GM23248 (cell line): ENCODE data around the gene SCMH1. TPM values are rescaled to one million over a fixed set of nuclear protein-coding genes. Genes with fewer than 3 reads are reported as not detected.

ENCODE experiments used
- DNase-seq: peaks from one replicate; pipeline ENCODE4 v3.0.0-alpha.2; 2015
- H2AFZ ChIP-seq: fragments of 200-600 bp; sonication (generic); 2 replicates; pipeline ENCODE4 v1.6.1; 2016; ENCODE audit warnings: antibody characterized with exemption
- H3F3A ChIP-seq: fragments of 200-600 bp; sonication (generic); 2 replicates; pipeline ENCODE4 v1.6.1; 2016; ENCODE audit warnings: mild to moderate bottlenecking, antibody characterized with exemption, mixed run types; ENCODE audit not compliant: insufficient read depth
- H3K27ac ChIP-seq: fragments of 200-600 bp; sonication (generic); 2 replicates; pipeline ENCODE4 v1.5.1; 2016; ENCODE audit warnings: mild to moderate bottlenecking
- H3K27me3 ChIP-seq: fragments of 200-600 bp; sonication (generic); replicated peaks from 2 replicates; pipeline ENCODE4 v1.6.1; 2016; ENCODE audit warnings: mild to moderate bottlenecking; ENCODE audit not compliant: insufficient read depth
- H3K36me3 ChIP-seq: fragments of 200-600 bp; sonication (generic); 2 replicates; pipeline ENCODE4 v1.6.1; 2016; ENCODE audit warnings: low read depth, mild to moderate bottlenecking
- H3K4me1 ChIP-seq: fragments of 200-600 bp; sonication (generic); 2 replicates; pipeline ENCODE4 v1.6.1; 2016; ENCODE audit warnings: mild to moderate bottlenecking; ENCODE audit not compliant: insufficient read depth
- H3K4me2 ChIP-seq: fragments of 200-600 bp; sonication (generic); one replicate; pipeline ENCODE4 v1.6.1; 2016; ENCODE audit warnings: mild to moderate bottlenecking; ENCODE audit not compliant: unreplicated experiment
- H3K4me3 ChIP-seq: fragments of 200-600 bp; sonication (generic); 2 replicates; pipeline ENCODE4 v1.5.1; 2016; ENCODE audit warnings: mild to moderate bottlenecking
- H3K79me2 ChIP-seq: fragments of 200-600 bp; sonication (generic); 2 replicates; pipeline ENCODE4 v1.6.1; 2016; ENCODE audit warnings: mild to moderate bottlenecking; ENCODE audit not compliant: insufficient read depth
- H3K9ac ChIP-seq: fragments of 200-600 bp; sonication (generic); 2 replicates; pipeline ENCODE4 v1.6.1; 2016; ENCODE audit warnings: mild to moderate bottlenecking
- H3K9me2 ChIP-seq: fragments of 200-600 bp; sonication (generic); 2 replicates; pipeline ENCODE4 v1.6.1; 2016; ENCODE audit warnings: mixed run types, mild to moderate bottlenecking, moderate library complexity; ENCODE audit not compliant: insufficient read depth
- H3K9me3 ChIP-seq: fragments of 200-600 bp; sonication (generic); one replicate; pipeline ENCODE4 v1.6.1; 2017; ENCODE audit warnings: low read depth
- H4K20me1 ChIP-seq: fragments of 200-600 bp; sonication (generic); 2 replicates; pipeline ENCODE4 v1.6.0; 2016; ENCODE audit not compliant: insufficient read depth
- EZH2 ChIP-seq: fragments of 200-600 bp; sonication (generic); IDR thresholded peaks from 2 replicates; pipeline ENCODE4 v1.6.1; 2018; ENCODE audit warnings: antibody characterized with exemption, mild to moderate bottlenecking; ENCODE audit not compliant: insufficient read depth, poor library complexity, severe bottlenecking
- EZH2phosphoT487 ChIP-seq: fragments of 200-600 bp; sonication (generic); IDR thresholded peaks from 2 replicates; pipeline ENCODE4 v1.6.1; 2018; ENCODE audit warnings: antibody characterized with exemption, moderate library complexity, mild to moderate bottlenecking, low read depth; ENCODE audit not compliant: insufficient read depth
- WGBS, 2 experiments: methylation state at CpG; one replicate each; pipeline ENCODE4 v1.1.6; 2015 to 2017; ENCODE audit warnings: low lambda C conversion rate in 2 of 2, low coverage in 1 of 2; ENCODE audit errors: missing lambda C conversion rate in 2 of 2; 5-methylcytosine and 5-hydroxymethylcytosine counted together
- in situ Hi-C: fragments of 300-500 bp; cut with MboI; formaldehyde crosslinking; loops from 2 replicates; pipeline ENCODE4 v1.15.0; 2020
- polyA plus RNA-seq: library from polyadenylated mRNA; unstranded; fragments of >200 nt; fragmentation: Nextera tagmentation; extraction: Ambion mirVana; gene quantifications from 2 replicates; pipeline ENCODE4 v1.2.1, GENCODE V29; 2016
- total RNA-seq: library from RNA; depleted of rRNA; stranded (reverse); fragments of >200 nt; shearing (Covaris generic); gene quantifications from 2 replicates; pipeline ENCODE4 v1.2.3, GENCODE V29; 2014

Gene SCMH1
- total and polyA plus RNA-seq, 2 experiments from 2014 or later = 10.8 to 16.6 TPM

DNA sequence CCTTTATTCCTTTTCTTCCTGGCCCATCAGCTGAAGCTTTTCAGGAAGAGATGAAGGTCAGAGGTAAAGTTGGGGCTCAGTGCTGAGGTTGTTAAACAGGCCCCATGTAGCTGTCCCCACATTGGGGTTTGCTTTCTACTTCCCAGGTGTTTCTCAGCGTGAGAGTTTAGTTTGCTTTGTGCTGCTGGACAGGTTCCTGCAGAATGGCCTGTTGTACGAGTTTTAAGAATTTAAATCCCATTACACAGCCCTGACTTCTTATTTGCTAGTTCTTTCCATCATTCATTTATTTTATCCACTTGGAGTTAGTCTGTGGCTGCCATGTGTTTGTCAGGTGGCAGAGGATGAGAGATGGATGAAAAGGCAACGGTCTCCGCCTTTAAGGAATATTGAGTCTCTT is 243.4 kb downstream of the SCMH1 start:
- Histone ChIP-seq H3K36me3 (peaks cover 62% of the 10 kb centered on the region), H3K27me3 (no peaks in the 10 kb centered on the region), H2AFZ (no peak overlapping the region), H3K4me2 (no peak overlapping the region), H3K9ac (no peak overlapping the region), H3K4me1 (peaks cover 10% of the 10 kb centered on the region), H3K9me3 (no peaks in the 10 kb centered on the region), H3F3A (peaks cover 24% of the 10 kb centered on the region), H3K27ac (no peak overlapping the region), H3K4me3 (no peak overlapping the region), H3K9me2 (no peaks in the 10 kb centered on the region), H4K20me1 (no peaks in the 10 kb centered on the region), H3K79me2 (peaks cover 29% of the 10 kb centered on the region; the same call in 1 of the 2 replicates)
- no peak for DNase-seq
- in situ Hi-C loops = no loop called here
- WGBS, 2 experiments = 97 to 98% methylated on average over 4 of the region's 4 CpGs
- TF ChIP-seq EZH2 (no peak), EZH2phosphoT487 (no peak)

DNA sequence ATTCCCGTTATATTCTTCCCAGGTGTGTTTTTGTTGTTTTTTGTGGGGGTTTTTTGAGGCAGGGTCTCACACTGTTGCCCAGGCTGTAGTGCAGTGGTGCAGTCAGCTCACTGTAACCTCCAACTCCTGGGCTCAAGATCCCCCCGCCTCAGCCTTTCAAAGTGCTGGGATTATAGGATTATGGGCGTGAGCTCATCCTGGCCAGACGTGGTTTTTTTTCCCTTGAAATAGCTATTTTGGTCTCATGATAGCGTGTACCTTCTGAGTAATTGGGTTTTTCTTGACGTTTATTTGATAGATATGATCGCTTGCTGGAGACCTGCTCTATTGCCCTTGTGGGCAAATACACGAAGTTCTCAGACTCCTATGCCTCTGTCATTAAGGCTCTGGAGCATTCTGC is 245.0 kb downstream of the SCMH1 start:
- in situ Hi-C loops = no loop called here
- H3K79me2 ChIP-seq = peaks cover 37% of the 10 kb centered on the region; the same call in 1 of the 2 replicates
- 93 to 94% methylated on average over 8 of the region's 8 CpGs for whole genome bisulfite sequencing, 2 experiments

GRCh38 chr1:40989066-40989465 is 253.0 kb downstream of the SCMH1 start:
- Histone ChIP-seq H3K4me1 (peaks cover 8% of the 10 kb centered on the region), H3K27me3 (no peaks in the 10 kb centered on the region), H3K4me2 (no peak overlapping the region), H3K9me2 (no peaks in the 10 kb centered on the region), H4K20me1 (no peaks in the 10 kb centered on the region), H3K36me3 (peaks cover 64% of the 10 kb centered on the region), H3K4me3 (no peak overlapping the region), H3K9ac (no peak overlapping the region), H3F3A (peaks cover 11% of the 10 kb centered on the region), H3K27ac (no peak overlapping the region), H2AFZ (no peak overlapping the region), H3K79me2 (peaks cover 36% of the 10 kb centered on the region), H3K9me3 (no peaks in the 10 kb centered on the region)
- no peak for TF ChIP-seq EZH2phosphoT487
- no peak for TF ChIP-seq EZH2
- in situ Hi-C loops = no loop called here
- WGBS, 2 experiments = 98 to 99% methylated on average over 5 of the region's 5 CpGs
- no peak for DNase-seq

More for the DNA sequence above, 245.0 kb downstream of the SCMH1 start:
- Histone ChIP-seq H3K9me3 (no peaks in the 10 kb centered on the region), H3K27ac (no peak overlapping the region), H3K4me3 (no peak overlapping the region), H3K27me3 (no peaks in the 10 kb centered on the region), H2AFZ (no peak overlapping the region), H3F3A (peaks cover 10% of the 10 kb centered on the region), H3K4me1 (no peaks in the 10 kb centered on the region), H3K9me2 (no peaks in the 10 kb centered on the region), H3K9ac (no peak overlapping the region), H3K4me2 (no peak overlapping the region), H3K36me3 (peaks cover 56% of the 10 kb centered on the region), H4K20me1 (no peaks in the 10 kb centered on the region)
- TF ChIP-seq EZH2 (no peak), EZH2phosphoT487 (no peak)
- DNase-seq = no peak

DNA sequence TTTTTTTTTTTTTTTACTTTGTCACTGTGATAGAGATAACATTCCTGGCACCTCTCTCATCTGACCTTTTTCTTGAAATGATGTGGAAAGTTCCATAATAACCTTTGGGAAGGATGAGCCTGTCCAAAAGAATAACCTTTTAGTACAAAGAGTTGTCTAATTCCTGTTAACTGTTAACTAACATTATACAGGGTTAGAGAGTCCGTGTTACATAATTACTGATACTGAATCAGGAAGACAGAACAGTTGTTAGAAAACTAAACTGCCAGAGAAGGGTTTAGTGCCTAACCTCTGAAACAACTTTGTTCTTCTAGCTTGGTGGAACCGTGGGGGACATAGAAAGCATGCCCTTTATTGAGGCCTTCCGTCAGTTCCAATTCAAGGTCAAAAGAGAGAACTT is 253.8 kb downstream of the SCMH1 start:
- Histone ChIP-seq H3K4me1 (peaks cover 15% of the 10 kb centered on the region), H4K20me1 (no peaks in the 10 kb centered on the region), H3K9me2 (no peaks in the 10 kb centered on the region), H3K79me2 (peaks cover 33% of the 10 kb centered on the region), H3K9me3 (no peaks in the 10 kb centered on the region), H2AFZ (no peak overlapping the region), H3K4me2 (no peak overlapping the region), H3K27ac (no peak overlapping the region), H3K9ac (no peak overlapping the region), H3K36me3 (peaks cover 60% of the 10 kb centered on the region), H3K27me3 (no peaks in the 10 kb centered on the region), H3K4me3 (no peak overlapping the region), H3F3A (peaks cover 19% of the 10 kb centered on the region)
- in situ Hi-C loops = no loop called here
- DNase-seq = no peak
- WGBS, 2 experiments = 84 to 87% methylated on average over 3 of the region's 3 CpGs
- TF ChIP-seq EZH2 = no peak
- TF ChIP-seq EZH2phosphoT487 = no peak
